ENCODE measurements around the gene ERCC2. TPM values are rescaled to one million over a fixed set of nuclear protein-coding genes. Genes with fewer than 3 reads are reported as not detected.
A peak's percentile ranks its signal among the peaks of the same experiment; 100 is the strongest.

Gene ERCC2
- total RNA-seq, 1 donor from 2014 or later, result 44.7 TPM

GRCh38 chr19:45303269-45304060, 66.9 kb downstream of the ERCC2 start:
- Mint-ChIP-seq H3K36me3 (ENCODE audit: low read depth, unreplicated experiment) (peaks cover 24% of the 10 kb centered on the region), H3K4me3 (ENCODE audit: unreplicated experiment) (no peak overlapping the region), H3K9me3 (ENCODE audit: unreplicated experiment) (no peaks in the 10 kb centered on the region), H3K27me3 (ENCODE audit: low read depth, unreplicated experiment) (no peaks in the 10 kb centered on the region), H3K27ac (ENCODE audit: unreplicated experiment) (peak overlapping the region; percentile 47), H3K4me1 (ENCODE audit: low read depth, unreplicated experiment) (peaks cover 4% of the 10 kb centered on the region)
- no peak overlapping the region for H3K27ac ChIP-seq (ENCODE audit: low read depth, low read length)
- H2AFZ ChIP-seq (ENCODE audit: low read depth, low read length), result no peak overlapping the region
- H3K27me3 ChIP-seq (ENCODE audit: insufficient read depth, low read length), result no peaks in the 10 kb centered on the region
- no peaks in the 10 kb centered on the region for H3K79me2 ChIP-seq (ENCODE audit: insufficient read depth, low read length)
- no peak overlapping the region for H3K9ac ChIP-seq (ENCODE audit: low read length)
- no peak overlapping the region for H3K4me3 ChIP-seq (ENCODE audit: insufficient read depth, low read depth, low read length)
- H3K36me3 ChIP-seq (ENCODE audit: insufficient read depth, low read length), result no peaks in the 10 kb centered on the region
- DNase-seq (ENCODE audit: low read depth) (no peak), FAIRE-seq (no peak)
- H4K20me1 ChIP-seq (ENCODE audit: insufficient read depth, low read length), result peaks cover 4% of the 10 kb centered on the region
- peaks cover 3% of the 10 kb centered on the region for H3K4me1 ChIP-seq (ENCODE audit: insufficient read depth, low read length)
- no peak for TF ChIP-seq CTCF (IDR thresholded peaks at IDR 0.05; ENCODE audit: insufficient read depth, low read depth, low read length)
- no peak for TF ChIP-seq EZH2 (IDR thresholded peaks at IDR 0.05; ENCODE audit: insufficient read depth, low read length)
- H3K4me2 ChIP-seq (ENCODE audit: low read length), result no peak overlapping the region
- H3K9me3 ChIP-seq (ENCODE audit: insufficient read depth, low read depth, low read length), result no peaks in the 10 kb centered on the region

- Histone ChIP-seq H2AFZ (ENCODE audit: low read depth, low read length) (no peak overlapping the region), H3K4me3 (ENCODE audit: insufficient read depth, low read depth, low read length) (no peak overlapping the region), H3K27ac (ENCODE audit: low read depth, low read length) (no peak overlapping the region), H3K27me3 (ENCODE audit: insufficient read depth, low read length) (no peaks in the 10 kb centered on the region), H3K9ac (ENCODE audit: low read length) (no peak overlapping the region), H3K9me3 (ENCODE audit: insufficient read depth, low read depth, low read length) (no peaks in the 10 kb centered on the region), H3K79me2 (ENCODE audit: insufficient read depth, low read length) (no peaks in the 10 kb centered on the region), H3K4me2 (ENCODE audit: low read length) (no peak overlapping the region), H3K4me1 (ENCODE audit: insufficient read depth, low read length) (peaks cover 3% of the 10 kb centered on the region), H3K36me3 (ENCODE audit: insufficient read depth, low read length) (no peaks in the 10 kb centered on the region), H4K20me1 (ENCODE audit: insufficient read depth, low read length) (peaks cover 4% of the 10 kb centered on the region)
- Mint-ChIP-seq H3K36me3 (ENCODE audit: low read depth, unreplicated experiment) (peaks cover 29% of the 10 kb centered on the region), H3K4me3 (ENCODE audit: unreplicated experiment) (no peak overlapping the region), H3K27me3 (ENCODE audit: low read depth, unreplicated experiment) (no peaks in the 10 kb centered on the region), H3K27ac (ENCODE audit: unreplicated experiment) (no peak overlapping the region), H3K4me1 (ENCODE audit: low read depth, unreplicated experiment) (peaks cover 4% of the 10 kb centered on the region), H3K9me3 (ENCODE audit: unreplicated experiment) (no peaks in the 10 kb centered on the region)
- DNase-seq (ENCODE audit: low read depth) (no peak), FAIRE-seq (no peak)
- TF ChIP-seq EZH2 (IDR thresholded peaks at IDR 0.05; ENCODE audit: insufficient read depth, low read length), result no peak
- no peak for TF ChIP-seq CTCF (IDR thresholded peaks at IDR 0.05; ENCODE audit: insufficient read depth, low read depth, low read length)
These were observed 68.0 kb downstream of the ERCC2 start for GRCh38 chr19:45302416-45302815.

Other genes starting within 250 kb of the ERCC2 start
- gene NKPD1, start 209.6 kb downstream of the ERCC2 start, total RNA-seq, result not detected in 2 replicates
- gene TRAPPC6A, start 192.3 kb downstream of the ERCC2 start, total RNA-seq, result 14.7 and 16.4 TPM in 2 replicates
- gene BLOC1S3, start 191.8 kb downstream of the ERCC2 start, total RNA-seq, result 14.5 TPM in 2 replicates
- gene EXOC3L2, start 125.2 kb downstream of the ERCC2 start, total RNA-seq, result 0.61 and 0.87 TPM in 2 replicates
- gene MARK4, start 119.3 kb downstream of the ERCC2 start, total RNA-seq, result 60.3 and 61.0 TPM in 2 replicates
- gene CKM, start 47.7 kb downstream of the ERCC2 start, total RNA-seq, result not detected in 2 replicates
- gene KLC3, start 29.8 kb downstream of the ERCC2 start, total RNA-seq, result 0.62 and 1.2 TPM in 2 replicates
- 56.6 and 56.7 TPM in 2 replicates for gene PPP1R13L, start 34.5 kb upstream of the ERCC2 start, total RNA-seq
- 10.9 and 12.8 TPM in 2 replicates for gene POLR1G, start 36.1 kb upstream of the ERCC2 start, total RNA-seq
- gene ERCC1, start 53.3 kb upstream of the ERCC2 start, total RNA-seq, result 67.5 and 70.4 TPM in 2 replicates
- gene FOSB, start 97.4 kb upstream of the ERCC2 start, total RNA-seq, result 8.2 and 13.3 TPM in 2 replicates
- gene RTN2, start 126.5 kb upstream of the ERCC2 start, total RNA-seq, result 29.1 and 35.3 TPM in 2 replicates
- 0.67 and 1.3 TPM in 2 replicates for gene PPM1N, start 127.9 kb upstream of the ERCC2 start, total RNA-seq
- 205 and 222 TPM in 2 replicates for gene VASP, start 136.9 kb upstream of the ERCC2 start, total RNA-seq
- gene OPA3, start 214.2 kb upstream of the ERCC2 start, total RNA-seq, result 12.4 and 12.8 TPM in 2 replicates
- 0.14 and 0.30 TPM in 2 replicates for gene GPR4, start 231.6 kb upstream of the ERCC2 start, total RNA-seq